ENCODE results near the gene SYT14.
"Not testable (repeated sequence)": the region's sequence is repeated elsewhere in the genome, so short reads cannot be mapped to it uniquely, and the experiment has no call there.

The SYT14 gene

DNA sequence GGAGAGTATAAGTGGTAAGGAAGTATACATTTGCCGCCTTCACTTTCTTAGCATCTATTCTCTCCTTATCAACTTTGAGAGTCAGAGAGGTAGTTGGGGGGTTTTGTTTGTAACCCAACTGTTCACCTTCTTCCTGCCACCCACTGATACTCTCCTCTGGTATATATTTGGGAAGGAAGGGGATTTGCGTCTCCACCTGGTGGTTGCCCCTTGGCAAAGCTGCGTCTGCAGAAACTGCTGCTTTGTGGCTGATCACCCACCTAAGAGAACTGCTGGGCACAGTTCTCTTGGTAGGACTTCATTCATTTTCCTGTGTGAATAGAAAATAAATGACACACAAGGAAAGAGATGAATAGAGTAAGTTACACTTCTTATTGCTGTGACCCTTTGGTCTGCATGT lies 87.0 kb downstream of the SYT14 start:
- no peak for DNase-seq

DNA sequence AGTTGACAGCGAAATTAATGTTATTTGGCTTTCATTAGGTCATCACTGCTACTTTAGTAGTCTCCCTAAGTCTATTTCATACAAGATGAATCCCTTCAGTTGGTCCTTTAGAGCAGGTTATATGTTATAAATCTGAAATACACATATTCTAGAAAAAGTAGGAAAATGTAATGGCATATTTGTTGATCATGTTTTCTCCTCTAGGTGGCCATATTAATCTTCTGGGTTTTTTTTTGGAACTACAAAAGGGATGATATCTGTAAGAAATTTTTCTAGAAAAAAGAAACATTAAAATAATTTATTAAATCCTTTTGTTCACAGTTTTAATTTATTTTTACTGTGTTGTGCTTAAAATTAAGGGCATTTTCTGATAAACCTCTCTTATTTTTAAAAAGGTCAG lies 87.9 kb downstream of the SYT14 start:
- no peak for DNase-seq

- DNase-seq, result no peak
Observed at GRCh38 chr1:210027994-210028393, 90.0 kb downstream of the SYT14 start.

DNA sequence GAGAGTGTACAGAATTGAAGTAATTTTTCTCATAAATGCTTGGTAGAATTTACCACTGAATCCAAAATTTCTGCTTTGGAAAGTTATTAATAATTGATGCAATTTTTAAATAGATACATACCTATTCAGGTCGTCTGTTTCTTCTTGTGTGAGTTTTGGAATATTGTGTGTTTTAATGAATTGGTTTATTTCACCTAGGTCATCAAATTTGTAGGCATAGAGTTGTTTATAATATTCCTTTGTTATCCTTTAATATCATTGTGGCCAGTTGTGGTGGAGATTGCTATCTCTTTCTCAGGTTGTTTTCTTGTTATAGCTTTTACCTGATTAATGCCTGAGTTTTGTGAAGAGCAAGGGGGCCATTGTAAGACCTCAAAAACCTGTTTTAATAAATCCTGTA lies 93.5 kb downstream of the SYT14 start:
- no peak for DNase-seq

DNA sequence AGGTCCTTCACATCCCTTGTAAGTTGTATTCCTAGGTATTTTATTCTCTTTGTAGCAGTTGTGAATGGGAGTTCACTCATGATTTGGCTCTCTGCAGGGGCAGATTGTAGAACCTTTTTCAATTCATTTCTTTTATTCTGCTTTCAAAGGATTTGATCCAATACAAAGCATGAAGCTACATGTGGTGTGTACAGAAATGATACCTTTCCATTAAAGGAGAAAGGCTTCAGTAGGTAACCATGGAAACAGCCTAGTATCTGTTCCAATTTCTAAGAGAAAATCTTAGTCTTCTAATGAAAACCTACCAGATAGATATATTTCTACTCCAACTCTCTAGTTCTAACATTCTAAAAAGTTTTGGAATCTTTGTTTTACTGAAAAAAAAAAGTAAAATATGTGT lies 105.0 kb downstream of the SYT14 start:
- no peak for DNase-seq

- no peak for DNase-seq
Observed at GRCh38 chr1:210049616-210050015, 111.6 kb downstream of the SYT14 start.

GRCh38 chr1:210050491-210050890 lies 112.5 kb downstream of the SYT14 start:
- DNase-seq, result not testable (repeated sequence)

GRCh38 chr1:210053126-210053525 lies 115.1 kb downstream of the SYT14 start:
- no peak for DNase-seq

DNA sequence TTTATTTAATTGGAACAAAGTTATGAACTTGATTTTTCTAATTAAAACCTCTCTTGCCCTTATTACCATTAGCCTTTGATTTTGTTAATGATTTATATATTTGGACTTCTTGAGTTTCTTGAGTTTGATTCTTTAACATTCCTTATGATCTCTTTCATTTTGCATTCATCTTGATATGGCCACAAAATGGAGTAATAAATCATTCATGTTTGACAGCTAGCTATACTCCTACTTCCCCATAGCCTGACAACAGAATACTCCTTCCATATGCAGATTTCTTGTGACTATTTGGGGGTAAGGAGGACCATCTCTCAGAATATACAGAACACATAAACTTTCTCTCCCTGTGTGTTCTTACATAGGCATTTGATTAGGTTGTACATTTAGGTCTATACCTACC lies 119.6 kb downstream of the SYT14 start:
- DNase-seq, result no peak

- no peak for DNase-seq
Observed at GRCh38 chr1:210061992-210062391, 124.0 kb downstream of the SYT14 start.

DNA sequence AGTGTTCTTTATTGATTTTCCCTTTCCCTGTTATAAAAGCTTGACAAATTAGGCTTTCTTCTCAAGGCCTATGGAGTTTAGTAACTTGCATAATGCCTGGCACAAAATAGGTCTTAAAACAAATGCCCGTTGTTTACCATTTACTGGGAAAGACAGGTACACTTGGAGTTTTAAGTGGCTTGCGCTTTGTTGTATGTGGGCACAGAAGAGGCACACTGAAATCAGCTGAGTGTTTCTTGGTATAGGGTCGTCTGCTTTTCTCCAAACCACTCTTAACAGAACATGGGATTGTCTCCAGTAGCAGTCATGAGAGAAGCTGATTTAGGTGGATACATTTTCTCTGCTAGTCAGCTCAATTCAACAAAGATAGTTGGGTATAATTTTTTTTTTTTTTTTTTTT lies 132.5 kb downstream of the SYT14 start:
- DNase-seq, result no peak

DNA sequence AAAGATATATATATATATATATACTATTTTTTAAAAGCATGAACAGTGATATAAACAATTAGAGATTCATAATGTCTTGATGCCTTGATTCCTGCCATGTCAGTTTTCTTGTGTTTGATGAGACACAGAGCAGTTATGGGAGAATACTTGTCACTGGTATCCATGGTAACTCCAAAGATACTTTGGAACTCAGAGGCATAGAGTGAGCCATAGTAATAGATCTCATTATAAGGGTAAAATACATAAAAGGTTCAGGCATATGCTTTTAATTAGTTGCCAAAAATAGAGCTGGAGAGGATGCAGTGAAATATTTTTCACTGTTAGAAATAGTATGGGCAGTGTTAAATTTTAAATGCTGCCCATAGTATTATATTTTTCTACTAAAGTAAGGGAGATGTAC lies 134.1 kb downstream of the SYT14 start:
- DNase-seq, result no peak

- no peak for DNase-seq
Observed at GRCh38 chr1:210072896-210073504, 135.0 kb downstream of the SYT14 start.

GRCh38 chr1:210074904-210075303 lies 136.9 kb downstream of the SYT14 start:
- DNase-seq, result no peak

DNA sequence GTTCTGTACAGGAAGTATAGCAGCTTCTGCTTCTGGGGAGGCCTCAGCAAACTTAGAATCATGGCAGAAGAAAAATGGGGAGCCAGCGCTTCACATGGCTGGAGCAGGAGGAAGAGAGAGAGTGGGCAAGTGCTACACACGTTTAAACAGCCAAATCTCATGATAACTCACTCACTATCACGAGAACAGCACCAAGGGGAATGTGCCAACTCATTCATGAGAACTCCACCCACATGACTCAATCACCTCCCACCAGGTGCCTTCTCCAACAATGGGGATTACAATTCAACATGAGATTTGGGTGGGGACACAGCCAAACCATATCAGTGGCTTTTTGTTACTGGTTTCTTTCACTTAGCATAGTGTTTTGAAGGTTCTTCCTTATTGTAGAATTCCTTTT lies 138.6 kb downstream of the SYT14 start:
- DNase-seq, result no peak

- no peak for DNase-seq
Observed at GRCh38 chr1:210081494-210081893, 143.5 kb downstream of the SYT14 start.

GRCh38 chr1:210085359-210085758 lies 147.3 kb downstream of the SYT14 start:
- no peak for DNase-seq

- DNase-seq, result no peak
Observed at GRCh38 chr1:210087058-210087457, 149.0 kb downstream of the SYT14 start.

DNA sequence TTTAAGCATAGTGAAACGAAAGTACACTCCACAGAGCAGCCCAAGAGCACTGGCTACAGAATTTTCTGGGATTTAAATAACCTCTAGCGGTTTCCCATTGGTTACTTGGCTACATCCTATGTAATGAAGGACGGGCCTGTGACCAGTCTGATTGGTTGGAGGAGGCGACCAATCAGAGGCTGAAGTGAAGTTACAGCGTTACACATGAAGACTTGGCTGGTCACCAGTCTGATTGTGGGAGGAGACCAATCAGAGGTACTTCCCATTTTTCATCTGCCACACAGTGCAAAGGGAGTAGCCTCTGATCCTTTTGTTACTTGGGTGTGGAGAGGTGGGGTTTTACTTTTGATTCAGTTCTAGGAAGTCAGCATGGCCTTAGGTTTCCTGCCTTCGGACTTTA lies 151.8 kb downstream of the SYT14 start:
- DNase-seq, result no peak

DNA sequence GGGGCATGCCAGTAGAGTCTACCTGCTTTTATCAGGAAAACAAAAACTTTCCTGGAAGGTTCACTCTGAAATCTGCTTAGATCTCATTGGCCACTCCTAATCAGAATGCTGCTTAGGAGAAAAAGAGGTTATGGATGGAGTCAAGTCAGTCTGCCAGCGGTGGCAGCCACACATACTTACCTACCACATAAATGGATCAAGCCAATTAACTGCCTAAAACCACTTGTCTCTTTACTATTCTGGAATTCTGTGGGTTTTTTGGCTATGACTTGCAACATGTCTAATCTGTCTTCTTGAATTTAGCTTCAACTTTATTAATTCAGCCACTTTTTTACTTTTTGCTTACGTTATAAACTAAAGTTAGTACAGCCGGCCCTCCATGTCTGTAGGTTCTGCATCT lies 154.3 kb downstream of the SYT14 start:
- no peak for DNase-seq

DNA sequence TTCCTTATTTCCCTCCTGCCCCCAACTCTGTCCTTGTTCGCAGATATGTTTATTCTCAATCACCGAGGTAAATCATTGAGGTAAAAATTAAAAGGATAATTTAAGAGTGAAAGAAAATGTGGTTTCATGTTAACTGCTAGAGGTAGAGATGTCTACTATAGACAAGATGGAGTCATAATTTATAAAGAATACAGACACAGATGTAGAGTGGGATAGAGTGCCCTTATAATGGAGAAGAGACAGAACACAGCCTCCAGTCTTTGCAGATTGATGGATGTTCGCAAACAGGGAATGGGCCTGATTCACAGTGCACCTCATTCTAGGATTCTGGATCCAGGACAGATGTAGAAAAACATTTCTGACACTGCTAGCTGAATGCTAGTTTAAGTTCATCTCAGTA lies 155.4 kb downstream of the SYT14 start:
- no peak for DNase-seq

DNA sequence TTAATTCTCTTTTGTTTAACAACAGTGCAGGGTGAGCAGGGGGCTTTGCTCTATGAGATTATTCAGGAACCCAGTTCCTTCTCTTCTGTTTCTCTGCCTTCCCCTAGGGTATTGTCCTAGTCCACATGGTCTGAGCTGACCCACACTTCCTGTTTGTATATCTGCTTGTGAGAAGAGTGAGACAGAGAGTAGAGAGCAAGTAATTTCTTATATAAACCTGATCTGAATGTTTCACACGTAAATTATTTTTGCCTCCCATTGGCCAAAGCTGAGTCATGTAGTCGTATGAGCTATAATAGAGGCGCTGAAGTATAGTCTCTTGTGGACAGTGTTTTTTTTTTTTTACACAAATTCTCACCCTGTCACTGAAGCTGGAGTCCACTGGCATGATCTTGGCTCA lies 160.3 kb downstream of the SYT14 start:
- DNase-seq, result no peak

DNA sequence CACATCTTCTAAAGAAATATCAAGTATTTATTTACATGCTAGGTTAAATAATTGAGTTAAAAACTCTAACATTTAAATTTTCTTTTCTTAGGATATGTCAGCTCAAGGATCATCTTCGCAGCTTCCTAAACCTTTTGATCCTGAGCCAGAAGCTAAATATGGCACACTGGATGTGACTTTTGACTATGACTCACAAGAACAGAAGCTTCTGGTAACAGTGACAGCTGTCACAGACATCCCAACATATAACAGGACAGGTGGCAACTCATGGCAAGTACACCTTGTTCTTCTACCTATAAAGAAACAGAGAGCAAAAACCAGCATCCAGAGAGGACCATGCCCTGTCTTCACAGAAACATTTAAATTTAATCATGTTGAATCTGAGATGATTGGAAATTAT lies 161.9 kb downstream of the SYT14 start:
- peak in 8 of 56 donors; percentile 2 to 20 (median 11) for DNase-seq

- DNase-seq, result no peak
Observed at GRCh38 chr1:210104103-210104502, 166.1 kb downstream of the SYT14 start.
